Colonic mucosa (tissue), 4 donors: ENCODE data around the gene FGFR3. TPM values are rescaled to one million over a fixed set of nuclear protein-coding genes. Genes with fewer than 3 reads are reported as not detected.

ENCODE experiments used
- DNase-seq: peaks from one replicate; pipeline ENCODE4 v3.0.0-alpha.2; 2020
- H3K27ac ChIP-seq: fragments of 200-600 bp; one replicate; pipeline ENCODE4 v1.8.0; 2021
- H3K27me3 ChIP-seq: fragments of 200-600 bp; one replicate; pipeline ENCODE4 v1.8.0; 2021
- H3K36me3 ChIP-seq: fragments of 200-600 bp; one replicate; pipeline ENCODE4 v1.8.0; 2021
- H3K4me1 ChIP-seq: fragments of 200-600 bp; one replicate; pipeline ENCODE4 v1.8.0; 2021; ENCODE audit warnings: mild to moderate bottlenecking
- H3K4me3 ChIP-seq: fragments of 200-600 bp; one replicate; pipeline ENCODE4 v1.8.0; 2021
- H3K9ac ChIP-seq, 2 donors: one replicate each; pipeline ENCODE4 v1.7.0; 2013; ENCODE audit warnings: control low read depth in 2 of 2, low read depth in 2 of 2, low read length in 2 of 2
- H3K9me3 ChIP-seq: fragments of 200-600 bp; one replicate; pipeline ENCODE4 v1.8.0; 2021
- intact Hi-C: fragments of 100-400 bp; cut with DNase I; formaldehyde crosslinking; loops from one replicate; pipeline ENCODE4 v1.14.1; 2022
- total RNA-seq, 2 donors: library from RNA; stranded (reverse); fragmentation: NEBNext Ultra II Directional in 1 of 2; extraction: Animal tissue kit (Norgen Biotek cat#: 25700) in 1 of 2; gene quantifications; one replicate each; pipeline ENCODE4 v1.2.1, GENCODE V29; 2021
- TF ChIP-seq, protein P1 (sequence below): fragments of 200-600 bp; IDR thresholded peaks from one replicate; pipeline ENCODE4 v1.8.0; 2022; ENCODE audit warnings: antibody characterized with exemption, mild to moderate bottlenecking
- donor health status: healthy.
- donor health status: DM: no; HTN: no; CAD: no.
- donor health status: DM: no; HTN: no; CAD: no.

The FGFR3 gene
- total RNA-seq, 2 donors from 2014 or later, result 32.3 to 52.9 TPM

DNA sequence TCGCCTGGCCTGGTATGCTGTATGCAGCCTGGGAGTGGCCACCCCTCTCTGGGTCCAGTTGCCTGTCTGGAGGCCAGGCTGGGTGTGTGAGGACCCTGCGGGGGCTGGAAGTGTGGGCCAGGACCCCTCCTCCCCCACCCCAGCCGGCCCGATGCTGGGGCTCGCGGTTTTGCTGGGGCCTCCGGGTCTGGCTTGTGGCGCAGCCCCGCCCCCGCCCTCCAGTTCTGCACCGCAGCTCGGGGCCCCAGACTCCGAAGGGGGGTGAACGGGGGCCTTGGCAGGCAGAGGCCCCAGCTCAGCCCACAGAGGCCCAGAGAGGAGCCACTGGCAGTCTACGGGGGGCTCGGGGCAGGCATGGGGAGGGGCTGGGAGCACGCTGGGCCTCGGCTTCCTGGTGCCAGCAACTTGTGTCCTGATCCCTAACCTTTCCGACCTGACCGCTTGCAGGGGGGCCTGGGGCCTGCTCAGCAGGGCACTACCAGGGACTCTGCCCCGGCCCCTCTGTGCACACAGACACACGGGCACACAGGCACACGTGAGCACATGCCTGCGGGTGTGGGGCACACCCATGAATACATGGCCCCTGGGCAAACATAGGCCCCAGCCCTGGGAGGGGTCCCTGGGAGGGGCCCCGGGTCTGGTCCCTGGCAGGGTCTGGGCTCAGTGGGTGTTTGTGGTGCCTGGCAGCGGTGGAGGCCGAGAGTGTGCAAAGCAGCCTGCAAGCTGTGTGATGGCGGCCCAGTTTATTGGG is 21.4 kb upstream of the FGFR3 start:
- no peak for DNase-seq

DNA sequence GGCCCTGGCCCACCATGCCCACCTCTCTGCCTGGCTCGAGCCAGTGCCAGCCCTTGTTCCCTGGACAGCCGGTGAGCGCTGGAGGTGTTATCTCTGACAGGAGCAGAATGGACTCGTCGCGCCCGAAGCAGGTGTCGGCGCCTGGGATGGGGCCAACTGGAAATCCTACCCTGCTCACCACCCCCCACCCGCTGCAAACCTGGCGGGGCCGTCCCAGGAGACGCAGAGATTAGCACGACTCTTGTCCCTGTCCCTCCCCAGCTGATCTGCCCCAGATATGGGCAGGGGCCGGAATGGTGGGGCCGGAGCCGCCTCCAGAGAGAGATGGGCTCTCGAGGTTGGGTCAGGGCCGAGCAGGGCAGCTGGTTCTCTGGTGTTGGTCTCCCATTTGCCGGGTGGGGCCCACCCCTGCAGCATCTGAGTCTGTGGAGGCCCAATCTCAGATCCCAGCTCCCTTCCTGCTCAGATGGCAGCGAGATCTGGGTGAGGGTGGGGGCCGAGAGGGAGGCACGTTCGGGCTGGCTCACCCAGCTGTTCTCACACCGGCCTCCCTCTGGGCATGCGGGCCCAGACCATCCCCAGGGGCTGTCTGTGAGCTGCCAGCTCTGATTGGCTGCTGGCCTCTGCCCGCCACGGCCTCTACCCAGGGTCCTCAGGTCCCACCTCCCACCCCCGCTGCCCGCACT is 20.1 kb upstream of the FGFR3 start:
- Histone ChIP-seq H3K4me1 (no peaks in the 10 kb centered on the region), H3K9ac (no peak overlapping the region), H3K4me3 (no peak overlapping the region), H3K27me3 (peaks cover 20% of the 10 kb centered on the region), H3K9me3 (no peaks in the 10 kb centered on the region), H3K27ac (no peak overlapping the region), H3K36me3 (no peaks in the 10 kb centered on the region)
- no peak for DNase-seq
- intact Hi-C loops, result no loop called here
- TF ChIP-seq, protein P1, sequence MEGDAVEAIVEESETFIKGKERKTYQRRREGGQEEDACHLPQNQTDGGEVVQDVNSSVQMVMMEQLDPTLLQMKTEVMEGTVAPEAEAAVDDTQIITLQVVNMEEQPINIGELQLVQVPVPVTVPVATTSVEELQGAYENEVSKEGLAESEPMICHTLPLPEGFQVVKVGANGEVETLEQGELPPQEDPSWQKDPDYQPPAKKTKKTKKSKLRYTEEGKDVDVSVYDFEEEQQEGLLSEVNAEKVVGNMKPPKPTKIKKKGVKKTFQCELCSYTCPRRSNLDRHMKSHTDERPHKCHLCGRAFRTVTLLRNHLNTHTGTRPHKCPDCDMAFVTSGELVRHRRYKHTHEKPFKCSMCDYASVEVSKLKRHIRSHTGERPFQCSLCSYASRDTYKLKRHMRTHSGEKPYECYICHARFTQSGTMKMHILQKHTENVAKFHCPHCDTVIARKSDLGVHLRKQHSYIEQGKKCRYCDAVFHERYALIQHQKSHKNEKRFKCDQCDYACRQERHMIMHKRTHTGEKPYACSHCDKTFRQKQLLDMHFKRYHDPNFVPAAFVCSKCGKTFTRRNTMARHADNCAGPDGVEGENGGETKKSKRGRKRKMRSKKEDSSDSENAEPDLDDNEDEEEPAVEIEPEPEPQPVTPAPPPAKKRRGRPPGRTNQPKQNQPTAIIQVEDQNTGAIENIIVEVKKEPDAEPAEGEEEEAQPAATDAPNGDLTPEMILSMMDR, result no peak

More for the DNA sequence above, 21.4 kb upstream of the FGFR3 start:
- H3K27me3 ChIP-seq, result peaks cover 26% of the 10 kb centered on the region
- H3K4me3 ChIP-seq, result no peak overlapping the region
- no peaks in the 10 kb centered on the region for H3K4me1 ChIP-seq
- H3K9me3 ChIP-seq, result no peaks in the 10 kb centered on the region
- TF ChIP-seq, protein P1, result no peak
- no peaks in the 10 kb centered on the region for H3K36me3 ChIP-seq
- H3K9ac ChIP-seq, result no peak overlapping the region
- H3K27ac ChIP-seq, result no peak overlapping the region
- intact Hi-C loops, result no loop called here

DNA sequence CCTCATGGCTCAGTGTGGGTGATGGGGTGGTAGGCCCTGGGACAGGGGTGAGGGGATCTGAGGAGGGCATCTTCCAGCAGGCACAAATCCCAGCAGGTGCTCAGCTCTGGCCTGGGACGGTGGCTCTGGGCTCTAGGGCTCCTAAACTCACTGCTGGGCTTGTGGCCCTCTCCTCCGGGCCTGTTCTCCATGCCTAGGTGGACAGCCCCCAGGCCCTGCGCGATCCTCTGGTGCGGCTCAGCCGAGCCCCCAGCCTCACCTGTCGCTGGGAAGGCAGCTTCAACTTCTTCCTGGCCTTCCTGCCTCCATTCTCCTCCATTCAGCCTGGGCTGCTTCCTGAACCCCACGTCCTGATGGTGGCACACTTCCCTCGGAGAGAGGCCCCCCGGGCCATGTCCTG is 19.3 kb upstream of the FGFR3 start:
- no peaks in the 10 kb centered on the region for H3K36me3 ChIP-seq
- intact Hi-C loops, result no loop called here
- TF ChIP-seq, protein P1, result no peak
- no peaks in the 10 kb centered on the region for H3K9me3 ChIP-seq
- no peak overlapping the region for H3K27ac ChIP-seq
- H3K27me3 ChIP-seq, result peaks cover 13% of the 10 kb centered on the region
- DNase-seq, result no peak
- no peaks in the 10 kb centered on the region for H3K4me1 ChIP-seq
- H3K9ac ChIP-seq, result no peak overlapping the region
- H3K4me3 ChIP-seq, result no peak overlapping the region

DNA sequence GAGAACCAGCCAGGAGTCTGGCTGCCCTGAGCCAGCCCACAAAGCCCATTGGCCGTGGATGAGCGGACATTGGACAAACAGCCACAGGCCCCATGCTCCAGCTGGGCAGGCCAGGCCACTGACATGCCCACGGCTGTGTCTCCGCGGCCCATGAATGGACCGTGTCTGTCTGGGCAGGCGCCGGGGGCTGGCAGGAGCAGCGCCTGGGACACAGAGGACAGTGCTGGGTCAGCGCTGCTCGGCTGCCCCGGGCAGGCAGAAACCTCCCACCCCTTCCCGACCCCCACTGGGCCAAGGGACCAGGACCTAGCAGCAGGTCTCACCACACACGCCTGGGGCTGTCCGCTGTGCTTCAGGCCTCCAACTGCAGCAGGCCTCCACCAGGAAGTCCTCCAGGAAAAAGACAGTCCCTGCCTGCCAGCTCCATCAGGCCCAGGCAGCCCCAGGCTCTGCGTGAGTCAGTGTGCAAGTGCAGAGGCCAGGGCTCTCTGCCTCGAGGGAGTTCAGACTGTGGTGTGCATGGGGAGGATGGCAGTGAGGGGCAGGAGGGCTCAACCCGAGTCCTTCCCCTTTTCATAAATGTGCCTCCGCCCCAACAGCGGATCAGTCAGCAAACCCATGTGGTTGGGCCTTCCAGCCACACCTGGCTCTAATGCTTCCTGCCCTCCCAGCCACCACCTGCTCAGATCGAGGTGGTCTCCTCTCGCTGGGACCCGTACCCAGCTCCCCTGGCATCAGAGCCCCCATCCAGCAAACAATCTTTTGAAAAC is 17.2 kb upstream of the FGFR3 start:
- Histone ChIP-seq H3K36me3 (no peaks in the 10 kb centered on the region), H3K27me3 (no peaks in the 10 kb centered on the region), H3K27ac (no peak overlapping the region), H3K9me3 (no peaks in the 10 kb centered on the region), H3K4me3 (no peak overlapping the region), H3K4me1 (no peaks in the 10 kb centered on the region), H3K9ac (no peak overlapping the region)
- intact Hi-C loops, result no loop called here
- no peak for DNase-seq
- TF ChIP-seq, protein P1, result no peak

DNA sequence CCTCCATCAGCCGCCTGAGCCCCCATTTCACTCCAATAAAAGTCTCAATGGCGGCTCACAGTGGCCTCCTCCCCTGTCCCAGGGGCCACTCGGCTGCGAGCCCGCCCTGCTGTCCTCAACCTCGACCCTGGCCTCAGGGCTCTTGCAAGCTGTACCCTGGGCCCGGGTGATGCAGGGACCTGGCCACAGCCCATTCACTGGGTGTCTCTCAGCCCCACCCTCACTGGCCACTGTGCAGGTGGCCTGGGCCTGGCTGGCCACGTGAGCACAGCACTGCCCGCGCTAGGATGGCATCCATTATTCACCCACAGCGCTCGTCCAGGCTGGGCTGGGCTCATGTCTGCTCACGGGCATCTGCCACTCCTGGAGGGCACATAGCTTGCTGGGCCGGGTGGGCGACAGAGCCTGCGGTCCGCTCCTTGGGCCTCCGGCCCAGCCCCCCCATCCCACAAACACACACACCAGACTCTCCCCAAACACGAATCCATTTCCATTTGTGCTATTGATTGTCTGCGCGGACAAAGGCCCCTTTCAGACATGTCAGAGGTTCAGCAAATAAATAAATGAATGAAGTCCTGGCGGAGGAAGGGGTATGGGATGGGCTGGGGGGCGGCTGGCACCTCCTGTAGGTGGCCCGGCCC is 16.5 kb upstream of the FGFR3 start:
- no peak overlapping the region for H3K4me3 ChIP-seq
- intact Hi-C loops, result no loop called here
- no peaks in the 10 kb centered on the region for H3K4me1 ChIP-seq
- no peaks in the 10 kb centered on the region for H3K36me3 ChIP-seq
- DNase-seq, result no peak
- H3K9me3 ChIP-seq, result no peaks in the 10 kb centered on the region
- TF ChIP-seq, protein P1, result no peak
- H3K27me3 ChIP-seq, result no peaks in the 10 kb centered on the region
- no peak overlapping the region for H3K9ac ChIP-seq
- H3K27ac ChIP-seq, result no peak overlapping the region
